Adipocyte (in vitro differentiated cells): Measurements from ENCODE around the gene SOCS7.

Experiments
- DNase-seq: peaks from one replicate; pipeline ENCODE4 v3.0.0-alpha.2; 2015; ENCODE audit warnings: low read depth
- H3K27me3 ChIP-seq: replicated peaks from 2 replicates; pipeline ENCODE4 v1.7.0; 2013; ENCODE audit warnings: mild to moderate bottlenecking, low read length, moderate library complexity; ENCODE audit not compliant: control insufficient read depth, insufficient read depth
- H3K36me3 ChIP-seq: 2 replicates; pipeline ENCODE4 v1.7.0; 2013; ENCODE audit warnings: low read length, mild to moderate bottlenecking, moderate library complexity; ENCODE audit not compliant: control insufficient read depth, insufficient read depth, severe bottlenecking
- H3K4me1 ChIP-seq: 2 replicates; pipeline ENCODE4 v1.7.0; 2013; ENCODE audit warnings: mild to moderate bottlenecking, low read length, moderate library complexity; ENCODE audit not compliant: control insufficient read depth, insufficient read depth
- H3K4me3 ChIP-seq: 2 replicates; pipeline ENCODE4 v1.7.0; 2013; ENCODE audit warnings: mild to moderate bottlenecking, low read length, moderate library complexity
- H3K9ac ChIP-seq: 2 replicates; pipeline ENCODE4 v1.7.0; 2013; ENCODE audit warnings: mild to moderate bottlenecking, low read length, moderate library complexity
- H3K9me3 ChIP-seq: 2 replicates; pipeline ENCODE4 v1.7.0; 2013; ENCODE audit warnings: mild to moderate bottlenecking, low read length, moderate library complexity; ENCODE audit not compliant: control insufficient read depth

Gene SOCS7

DNA sequence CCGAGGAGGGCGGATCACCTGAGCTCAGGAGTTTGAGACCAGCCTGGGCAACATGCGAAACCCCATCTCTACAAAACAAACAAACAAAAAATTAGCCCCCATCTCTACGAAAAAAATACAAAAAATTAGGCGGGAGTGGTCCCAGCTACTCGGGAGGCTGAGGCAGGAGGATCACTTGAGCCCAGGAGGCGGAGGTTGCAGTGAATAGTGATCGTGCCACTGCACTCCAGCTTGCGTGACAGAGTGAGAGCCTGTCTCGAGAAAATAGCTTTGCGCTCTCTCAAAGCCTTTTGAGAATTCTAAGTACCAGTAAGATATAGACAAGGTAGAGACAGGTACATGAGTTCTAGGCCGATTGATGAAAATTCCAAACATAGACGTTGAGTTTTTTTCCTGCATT is 2.0 kb downstream of the SOCS7 start:
- Histone ChIP-seq H3K9ac (peak overlapping the region; percentile 89), H3K36me3 (no peaks in the 10 kb centered on the region), H3K27me3 (no peaks in the 10 kb centered on the region), H3K4me1 (peaks cover 39% of the 10 kb centered on the region), H3K4me3 (peak overlapping the region; percentile 87), H3K9me3 (no peaks in the 10 kb centered on the region)
- no peak for DNase-seq

GRCh38 chr17:38354466-38354865 is 2.8 kb downstream of the SOCS7 start:
- Histone ChIP-seq H3K4me3 (peak overlapping the region; percentile 87), H3K36me3 (no peaks in the 10 kb centered on the region), H3K9me3 (no peaks in the 10 kb centered on the region), H3K9ac (no peak overlapping the region), H3K4me1 (peaks cover 47% of the 10 kb centered on the region), H3K27me3 (no peaks in the 10 kb centered on the region)
- DNase-seq: no peak

- H3K9me3 ChIP-seq: no peaks in the 10 kb centered on the region
Measured at GRCh38 chr17:38355251-38355650, 3.6 kb downstream of the SOCS7 start.

DNA sequence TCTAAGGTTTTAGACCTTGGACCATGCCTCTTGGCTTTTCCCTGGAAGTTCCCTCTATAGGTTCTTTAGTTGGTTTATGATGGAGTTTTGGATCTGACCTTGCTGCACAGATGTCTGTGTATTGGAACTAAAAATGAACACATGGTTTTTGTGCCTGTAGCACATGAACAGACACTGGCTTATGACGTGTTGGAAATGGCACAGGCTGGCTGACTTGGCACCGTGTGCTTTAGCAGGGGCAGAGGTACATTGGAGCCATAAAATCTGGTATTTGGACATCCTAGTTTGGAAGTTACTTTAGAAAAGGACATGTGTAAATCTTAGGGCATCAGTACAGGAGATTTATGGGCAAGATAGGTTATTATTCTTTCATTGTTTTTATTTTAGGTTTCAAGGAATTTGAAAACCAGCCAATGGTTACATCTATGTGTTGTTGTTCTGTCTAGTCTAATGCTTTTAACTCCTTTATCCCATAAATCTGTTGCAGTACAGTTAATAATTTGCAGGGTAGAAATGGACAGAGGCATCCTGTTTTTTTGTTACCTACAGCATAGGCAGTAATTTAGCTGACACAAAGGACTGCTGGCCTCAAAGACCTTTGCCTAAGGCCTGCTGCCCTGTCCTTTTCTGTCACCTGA is 6.0 kb downstream of the SOCS7 start:
- no peaks in the 10 kb centered on the region for H3K27me3 ChIP-seq
- peaks cover 47% of the 10 kb centered on the region for H3K4me1 ChIP-seq
- H3K36me3 ChIP-seq: peaks cover 8% of the 10 kb centered on the region
- peak; percentile 20 for DNase-seq
- H3K4me3 ChIP-seq: no peak overlapping the region
- no peak overlapping the region for H3K9ac ChIP-seq
- H3K9me3 ChIP-seq: no peaks in the 10 kb centered on the region

More at GRCh38 chr17:38355251-38355650, 3.6 kb downstream of the SOCS7 start:
- Histone ChIP-seq H3K27me3 (no peaks in the 10 kb centered on the region), H3K4me3 (no peak overlapping the region), H3K36me3 (no peaks in the 10 kb centered on the region), H3K9ac (no peak overlapping the region), H3K4me1 (peaks cover 47% of the 10 kb centered on the region)
- DNase-seq: no peak

- no peaks in the 10 kb centered on the region for H3K27me3 ChIP-seq
- DNase-seq: peak; percentile 20
- H3K9me3 ChIP-seq: no peaks in the 10 kb centered on the region
- H3K4me3 ChIP-seq: no peak overlapping the region
- no peak overlapping the region for H3K9ac ChIP-seq
- H3K4me1 ChIP-seq: peaks cover 39% of the 10 kb centered on the region
- peaks cover 8% of the 10 kb centered on the region for H3K36me3 ChIP-seq
Measured at GRCh38 chr17:38358586-38359513, 7.2 kb downstream of the SOCS7 start.

- H3K4me1 ChIP-seq: peaks cover 25% of the 10 kb centered on the region
- peak; percentile 58 for DNase-seq
- H3K27me3 ChIP-seq: no peaks in the 10 kb centered on the region
- H3K36me3 ChIP-seq: peaks cover 26% of the 10 kb centered on the region
- H3K4me3 ChIP-seq: no peak overlapping the region
- H3K9ac ChIP-seq: no peak overlapping the region
- no peaks in the 10 kb centered on the region for H3K9me3 ChIP-seq
Measured at GRCh38 chr17:38361694-38362465, 10.2 kb downstream of the SOCS7 start.

- Histone ChIP-seq H3K9me3 (no peaks in the 10 kb centered on the region), H3K4me3 (no peak overlapping the region), H3K4me1 (peaks cover 17% of the 10 kb centered on the region), H3K9ac (no peak overlapping the region), H3K36me3 (peaks cover 37% of the 10 kb centered on the region), H3K27me3 (no peaks in the 10 kb centered on the region)
- no peak for DNase-seq
Measured at GRCh38 chr17:38363016-38363415, 11.4 kb downstream of the SOCS7 start.

- no peak overlapping the region for H3K9ac ChIP-seq
- H3K27me3 ChIP-seq: no peaks in the 10 kb centered on the region
- no peak for DNase-seq
- H3K9me3 ChIP-seq: no peaks in the 10 kb centered on the region
- H3K4me3 ChIP-seq: no peak overlapping the region
- peaks cover 52% of the 10 kb centered on the region for H3K36me3 ChIP-seq
- peaks cover 4% of the 10 kb centered on the region for H3K4me1 ChIP-seq
Measured at GRCh38 chr17:38364741-38365140, 13.1 kb downstream of the SOCS7 start.

DNA sequence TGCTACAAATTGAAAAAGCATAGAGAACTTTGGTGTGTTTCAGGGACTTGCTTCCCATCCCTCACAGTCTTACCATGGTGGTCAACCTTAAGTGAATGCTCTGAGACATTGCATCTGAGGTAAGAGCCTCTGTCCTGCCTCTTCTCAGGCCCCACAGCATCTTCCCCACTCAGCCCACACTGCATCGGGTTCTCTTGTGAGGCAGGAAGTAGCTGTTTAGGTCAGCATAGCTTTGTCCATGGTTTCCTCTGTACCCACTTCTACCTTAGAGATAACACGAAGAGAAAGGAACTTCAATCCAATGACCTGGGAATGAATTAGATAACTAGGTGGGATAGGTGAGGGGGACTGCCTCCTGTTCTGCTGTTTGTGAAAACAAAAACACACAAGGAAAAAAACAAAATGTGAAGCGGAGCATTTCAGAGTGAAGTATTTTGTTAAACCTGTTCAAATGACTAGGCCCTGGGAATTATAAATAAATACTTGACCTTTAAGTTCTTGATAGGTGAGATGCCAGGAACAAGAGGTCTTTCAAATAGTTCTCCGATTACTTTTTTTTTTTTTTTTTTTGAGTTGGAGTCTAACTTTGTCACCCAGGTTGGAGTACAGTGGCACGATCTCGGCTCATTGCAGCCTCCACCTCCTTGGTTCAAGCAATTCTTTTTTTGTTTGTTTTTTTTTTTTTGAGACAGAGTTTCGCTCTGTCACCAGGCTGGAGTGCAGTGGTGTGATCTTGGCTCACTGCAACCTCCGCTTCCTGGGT is 17.7 kb downstream of the SOCS7 start:
- DNase-seq: no peak
- H3K27me3 ChIP-seq: no peaks in the 10 kb centered on the region
- no peak overlapping the region for H3K4me3 ChIP-seq
- H3K4me1 ChIP-seq: no peaks in the 10 kb centered on the region
- peaks cover 69% of the 10 kb centered on the region for H3K36me3 ChIP-seq
- no peak overlapping the region for H3K9ac ChIP-seq
- H3K9me3 ChIP-seq: no peaks in the 10 kb centered on the region

DNA sequence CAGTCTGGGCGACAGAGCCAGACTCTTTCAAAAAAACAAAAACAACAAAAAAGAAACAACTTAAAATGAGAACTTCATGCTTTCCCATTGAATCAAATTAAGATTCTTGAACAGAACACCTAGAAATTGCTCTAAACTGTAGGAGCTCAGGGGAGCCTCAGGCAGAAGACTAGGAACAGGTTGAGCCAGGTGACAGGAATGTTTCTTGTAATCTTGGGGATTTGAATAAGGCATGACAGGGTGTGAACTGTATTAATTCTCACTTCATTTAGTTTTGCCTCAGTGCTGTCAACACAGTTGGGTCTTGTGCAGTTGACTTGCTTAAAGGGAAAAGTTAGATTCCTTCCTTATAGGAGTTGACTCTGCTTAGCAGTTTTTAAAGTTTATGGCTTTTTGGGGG is 27.8 kb downstream of the SOCS7 start:
- Histone ChIP-seq H3K9ac (no peak overlapping the region), H3K9me3 (no peaks in the 10 kb centered on the region), H3K4me3 (no peak overlapping the region), H3K4me1 (no peaks in the 10 kb centered on the region), H3K27me3 (no peaks in the 10 kb centered on the region), H3K36me3 (peaks cover 40% of the 10 kb centered on the region)
- DNase-seq: no peak
